ENCODE data around the gene NOS1. TPM values are rescaled to one million over a fixed set of nuclear protein-coding genes. Genes with fewer than 3 reads are reported as not detected.

Gene NOS1
- total RNA-seq, 1 donor from 2014 or later = not detected

DNA sequence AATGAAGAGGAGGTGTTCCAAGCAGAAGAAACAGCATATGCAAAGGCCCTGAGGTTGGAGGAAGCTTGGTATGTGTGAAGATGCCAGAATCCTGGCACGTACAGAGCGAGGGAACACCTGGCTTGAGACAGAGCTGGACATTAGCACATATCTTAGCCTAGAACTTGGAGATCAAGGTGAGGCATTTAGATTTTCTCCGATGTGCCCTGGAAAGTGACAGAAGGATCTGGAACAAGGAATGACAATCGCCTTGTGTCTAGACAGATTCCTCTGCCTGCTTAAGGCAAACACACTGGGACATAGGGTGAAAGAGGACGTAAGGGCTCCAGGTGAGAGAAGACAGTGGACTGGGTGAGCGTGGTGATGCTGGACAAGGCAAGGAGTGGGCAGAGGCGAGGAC lies 32.2 kb upstream of the NOS1 start:
- DNase-seq (ENCODE audit: low spot score) = no peak
- H3K27me3 Mint-ChIP-seq (ENCODE audit: low read depth) = peaks cover 10% of the 10 kb centered on the region
- H3K4me3 Mint-ChIP-seq (ENCODE audit: unreplicated experiment) = no peak overlapping the region
- H3K9me3 Mint-ChIP-seq (ENCODE audit: low read depth) = peaks cover 4% of the 10 kb centered on the region
- no peaks in the 10 kb centered on the region for H3K36me3 Mint-ChIP-seq (ENCODE audit: low read depth)
- TF ChIP-seq, protein P1, sequence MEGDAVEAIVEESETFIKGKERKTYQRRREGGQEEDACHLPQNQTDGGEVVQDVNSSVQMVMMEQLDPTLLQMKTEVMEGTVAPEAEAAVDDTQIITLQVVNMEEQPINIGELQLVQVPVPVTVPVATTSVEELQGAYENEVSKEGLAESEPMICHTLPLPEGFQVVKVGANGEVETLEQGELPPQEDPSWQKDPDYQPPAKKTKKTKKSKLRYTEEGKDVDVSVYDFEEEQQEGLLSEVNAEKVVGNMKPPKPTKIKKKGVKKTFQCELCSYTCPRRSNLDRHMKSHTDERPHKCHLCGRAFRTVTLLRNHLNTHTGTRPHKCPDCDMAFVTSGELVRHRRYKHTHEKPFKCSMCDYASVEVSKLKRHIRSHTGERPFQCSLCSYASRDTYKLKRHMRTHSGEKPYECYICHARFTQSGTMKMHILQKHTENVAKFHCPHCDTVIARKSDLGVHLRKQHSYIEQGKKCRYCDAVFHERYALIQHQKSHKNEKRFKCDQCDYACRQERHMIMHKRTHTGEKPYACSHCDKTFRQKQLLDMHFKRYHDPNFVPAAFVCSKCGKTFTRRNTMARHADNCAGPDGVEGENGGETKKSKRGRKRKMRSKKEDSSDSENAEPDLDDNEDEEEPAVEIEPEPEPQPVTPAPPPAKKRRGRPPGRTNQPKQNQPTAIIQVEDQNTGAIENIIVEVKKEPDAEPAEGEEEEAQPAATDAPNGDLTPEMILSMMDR (IDR thresholded peaks at IDR 0.05) = no peak
- no peak overlapping the region for H3K27ac Mint-ChIP-seq (ENCODE audit: unreplicated experiment)
- H3K4me1 Mint-ChIP-seq (ENCODE audit: low read depth) = no peaks in the 10 kb centered on the region

GRCh38 chr12:117390866-117391265 lies 29.4 kb upstream of the NOS1 start:
- Mint-ChIP-seq H3K4me1 (ENCODE audit: low read depth) (no peaks in the 10 kb centered on the region), H3K27me3 (ENCODE audit: low read depth) (peaks cover 7% of the 10 kb centered on the region), H3K27ac (ENCODE audit: unreplicated experiment) (no peak overlapping the region), H3K36me3 (ENCODE audit: low read depth) (no peaks in the 10 kb centered on the region), H3K9me3 (ENCODE audit: low read depth) (no peaks in the 10 kb centered on the region), H3K4me3 (ENCODE audit: unreplicated experiment) (no peak overlapping the region)
- TF ChIP-seq, protein P1 (IDR thresholded peaks at IDR 0.05) = no peak
- no peak for DNase-seq (ENCODE audit: low spot score)

GRCh38 chr12:117388951-117389446 lies 27.6 kb upstream of the NOS1 start:
- TF ChIP-seq, protein P1 (IDR thresholded peaks at IDR 0.05) = no peak
- DNase-seq (ENCODE audit: low spot score) = no peak
- H3K4me1 Mint-ChIP-seq (ENCODE audit: low read depth) = no peaks in the 10 kb centered on the region
- peaks cover 12% of the 10 kb centered on the region for H3K27me3 Mint-ChIP-seq (ENCODE audit: low read depth)
- no peak overlapping the region for H3K27ac Mint-ChIP-seq (ENCODE audit: unreplicated experiment)
- H3K4me3 Mint-ChIP-seq (ENCODE audit: unreplicated experiment) = no peak overlapping the region
- no peaks in the 10 kb centered on the region for H3K9me3 Mint-ChIP-seq (ENCODE audit: low read depth)
- H3K36me3 Mint-ChIP-seq (ENCODE audit: low read depth) = no peaks in the 10 kb centered on the region

DNA sequence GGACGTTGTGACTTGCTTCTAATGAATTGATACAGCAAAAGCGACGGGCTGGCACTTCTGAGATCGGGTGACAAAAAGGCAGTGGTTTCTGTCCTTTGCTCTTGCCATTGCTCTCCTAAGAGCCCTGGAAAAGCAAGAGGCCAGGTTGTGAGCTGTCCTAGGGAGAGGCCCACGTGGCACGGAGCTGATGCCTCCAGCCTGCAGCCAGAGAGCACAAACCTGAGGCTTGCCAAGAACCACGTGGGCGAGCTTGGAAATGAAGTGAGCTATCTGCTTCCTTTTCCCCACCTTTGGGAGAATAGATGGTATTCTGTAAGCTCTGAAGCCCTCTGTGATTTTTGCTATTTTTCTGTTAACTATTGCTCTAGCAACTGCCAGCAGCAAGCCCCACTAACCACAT lies 26.4 kb upstream of the NOS1 start:
- Mint-ChIP-seq H3K4me3 (ENCODE audit: unreplicated experiment) (no peak overlapping the region), H3K36me3 (ENCODE audit: low read depth) (no peaks in the 10 kb centered on the region), H3K9me3 (ENCODE audit: low read depth) (no peaks in the 10 kb centered on the region), H3K27me3 (ENCODE audit: low read depth) (peaks cover 14% of the 10 kb centered on the region), H3K4me1 (ENCODE audit: low read depth) (no peaks in the 10 kb centered on the region), H3K27ac (ENCODE audit: unreplicated experiment) (no peak overlapping the region)
- TF ChIP-seq, protein P1 (IDR thresholded peaks at IDR 0.05) = no peak
- no peak for DNase-seq (ENCODE audit: low spot score)

- Mint-ChIP-seq H3K9me3 (ENCODE audit: low read depth) (no peaks in the 10 kb centered on the region), H3K4me1 (ENCODE audit: low read depth) (no peaks in the 10 kb centered on the region), H3K27me3 (ENCODE audit: low read depth) (peaks cover 12% of the 10 kb centered on the region), H3K27ac (ENCODE audit: unreplicated experiment) (no peak overlapping the region), H3K4me3 (ENCODE audit: unreplicated experiment) (no peak overlapping the region), H3K36me3 (ENCODE audit: low read depth) (no peaks in the 10 kb centered on the region)
- TF ChIP-seq, protein P1 (IDR thresholded peaks at IDR 0.05) = no peak
- DNase-seq (ENCODE audit: low spot score) = no peak
These were observed 23.3 kb upstream of the NOS1 start for GRCh38 chr12:117384735-117385134.
